Measurements from ENCODE around the gene ARFIP1.
"Not testable (repeated sequence)": the region's sequence is repeated elsewhere in the genome, so short reads cannot be mapped to it uniquely, and the experiment has no call there.

The ARFIP1 gene

DNA sequence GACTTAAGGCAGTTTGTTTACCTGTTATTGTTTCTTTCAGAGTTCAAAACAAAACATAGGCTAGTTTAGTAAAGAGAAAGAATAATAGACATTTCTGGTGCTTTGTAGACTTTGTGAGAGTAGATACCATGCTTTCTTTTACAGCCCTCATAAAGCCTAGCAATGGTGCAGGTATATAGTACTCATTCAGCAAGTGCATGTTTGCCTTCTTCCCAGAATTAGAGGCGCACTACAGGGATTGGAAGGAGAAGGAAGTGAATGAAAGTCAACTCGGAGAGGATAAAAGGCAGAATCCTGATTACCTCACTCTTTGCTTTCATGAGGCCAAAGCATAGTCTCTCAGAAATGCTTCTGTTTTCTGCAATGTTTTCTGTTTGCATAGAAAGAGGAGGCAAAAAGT, 113.2 kb downstream of the ARFIP1 start:
- H3F3A ChIP-seq (ENCODE audit: insufficient read depth): no peaks in the 10 kb centered on the region
- H3K36me3 ChIP-seq (ENCODE audit: low read length): 0 out of 2 replicates have a peak, but pooled peaks cover 3% of the 10 kb centered on the region
- no peak overlapping the region for H3K4me2 ChIP-seq (ENCODE audit: low read depth, low read length, poor library complexity, severe bottlenecking)
- no peak overlapping the region for H3K9ac ChIP-seq (ENCODE audit: low read length)
- TF ChIP-seq EZH2phosphoT487 (conservative IDR thresholded peaks at IDR 0.05; ENCODE audit: low read length): no peak
- TF ChIP-seq, protein P1, sequence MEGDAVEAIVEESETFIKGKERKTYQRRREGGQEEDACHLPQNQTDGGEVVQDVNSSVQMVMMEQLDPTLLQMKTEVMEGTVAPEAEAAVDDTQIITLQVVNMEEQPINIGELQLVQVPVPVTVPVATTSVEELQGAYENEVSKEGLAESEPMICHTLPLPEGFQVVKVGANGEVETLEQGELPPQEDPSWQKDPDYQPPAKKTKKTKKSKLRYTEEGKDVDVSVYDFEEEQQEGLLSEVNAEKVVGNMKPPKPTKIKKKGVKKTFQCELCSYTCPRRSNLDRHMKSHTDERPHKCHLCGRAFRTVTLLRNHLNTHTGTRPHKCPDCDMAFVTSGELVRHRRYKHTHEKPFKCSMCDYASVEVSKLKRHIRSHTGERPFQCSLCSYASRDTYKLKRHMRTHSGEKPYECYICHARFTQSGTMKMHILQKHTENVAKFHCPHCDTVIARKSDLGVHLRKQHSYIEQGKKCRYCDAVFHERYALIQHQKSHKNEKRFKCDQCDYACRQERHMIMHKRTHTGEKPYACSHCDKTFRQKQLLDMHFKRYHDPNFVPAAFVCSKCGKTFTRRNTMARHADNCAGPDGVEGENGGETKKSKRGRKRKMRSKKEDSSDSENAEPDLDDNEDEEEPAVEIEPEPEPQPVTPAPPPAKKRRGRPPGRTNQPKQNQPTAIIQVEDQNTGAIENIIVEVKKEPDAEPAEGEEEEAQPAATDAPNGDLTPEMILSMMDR (IDR thresholded peaks at IDR 0.05; ENCODE audit: insufficient read depth, low read length, poor library complexity, severe bottlenecking): no peak
- H3K4me3 ChIP-seq (ENCODE audit: insufficient read depth, low read length, poor library complexity, severe bottlenecking): no peak overlapping the region
- H2AFZ ChIP-seq (ENCODE audit: low read depth, low read length, severe bottlenecking): no peak overlapping the region
- H3K27ac ChIP-seq (ENCODE audit: low read depth, low read length): no peak overlapping the region
- no peaks in the 10 kb centered on the region for H4K20me1 ChIP-seq (ENCODE audit: low read depth, low read length)
- H3K9me2 ChIP-seq (replicated peaks; ENCODE audit: insufficient read depth, low read length): no peaks in the 10 kb centered on the region
- no peaks in the 10 kb centered on the region for H3K9me3 ChIP-seq (ENCODE audit: insufficient read depth, low read length)
- no peaks in the 10 kb centered on the region for H3K79me2 ChIP-seq (ENCODE audit: insufficient read depth, low read length)
- H3K27me3 ChIP-seq (ENCODE audit: low read length): no peaks in the 10 kb centered on the region

DNA sequence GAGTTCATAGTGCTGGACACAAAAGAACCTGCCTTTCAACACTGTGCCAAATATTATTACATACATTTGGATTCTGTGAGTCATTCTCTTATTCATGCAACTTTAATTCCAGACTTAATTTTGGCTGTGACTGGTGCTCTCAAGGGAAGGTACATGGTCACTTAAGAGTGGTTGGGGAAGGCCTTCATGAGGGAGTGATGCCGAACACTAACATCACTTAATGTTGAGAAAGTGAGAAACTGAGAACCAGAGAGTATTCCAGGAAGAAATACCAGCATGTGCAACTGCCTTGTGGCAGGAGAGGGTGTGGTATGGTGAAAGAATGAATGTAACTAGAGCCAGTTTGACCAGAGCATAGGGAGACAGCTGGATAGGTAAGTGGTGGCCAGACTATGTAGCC, 114.9 kb downstream of the ARFIP1 start:
- TF ChIP-seq EZH2phosphoT487 (conservative IDR thresholded peaks at IDR 0.05; ENCODE audit: low read length): no peak
- TF ChIP-seq, protein P1 (IDR thresholded peaks at IDR 0.05; ENCODE audit: insufficient read depth, low read length, poor library complexity, severe bottlenecking): no peak
- no peaks in the 10 kb centered on the region for H4K20me1 ChIP-seq (ENCODE audit: low read depth, low read length)
- no peaks in the 10 kb centered on the region for H3K9me2 ChIP-seq (replicated peaks; ENCODE audit: insufficient read depth, low read length)

DNA sequence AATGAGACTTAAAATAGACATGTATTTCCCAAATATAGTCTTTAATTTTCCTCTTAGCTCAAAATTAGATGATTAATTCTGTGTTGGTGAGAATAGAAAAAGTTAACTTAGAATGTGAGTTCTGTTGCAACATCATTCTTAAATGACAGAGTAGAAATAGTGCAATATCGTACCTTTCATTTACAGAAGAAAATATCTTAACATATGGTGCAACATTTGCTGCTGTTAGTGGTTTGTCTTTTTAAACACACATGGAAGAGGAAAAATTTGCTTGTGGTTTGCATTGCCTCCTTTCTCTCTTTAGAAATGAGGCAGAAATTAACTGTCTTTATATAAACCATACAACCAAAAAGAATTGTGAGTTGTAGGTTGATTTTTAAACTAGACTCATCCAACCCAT, 117.1 kb downstream of the ARFIP1 start:
- Histone ChIP-seq H3K79me2 (ENCODE audit: insufficient read depth, low read length) (no peaks in the 10 kb centered on the region), H2AFZ (ENCODE audit: low read depth, low read length, severe bottlenecking) (no peak overlapping the region), H3K27ac (ENCODE audit: low read depth, low read length) (no peak overlapping the region), H3K4me2 (ENCODE audit: low read depth, low read length, poor library complexity, severe bottlenecking) (no peak overlapping the region), H3K4me3 (ENCODE audit: insufficient read depth, low read length, poor library complexity, severe bottlenecking) (no peak overlapping the region), H4K20me1 (ENCODE audit: low read depth, low read length) (no peaks in the 10 kb centered on the region), H3K36me3 (ENCODE audit: low read length) (no peaks in the 10 kb centered on the region), H3K9ac (ENCODE audit: low read length) (no peak overlapping the region), H3F3A (ENCODE audit: insufficient read depth) (no peaks in the 10 kb centered on the region), H3K9me2 (replicated peaks; ENCODE audit: insufficient read depth, low read length) (no peaks in the 10 kb centered on the region), H3K27me3 (ENCODE audit: low read length) (no peaks in the 10 kb centered on the region), H3K9me3 (ENCODE audit: insufficient read depth, low read length) (no peaks in the 10 kb centered on the region)
- TF ChIP-seq, protein P1 (IDR thresholded peaks at IDR 0.05; ENCODE audit: insufficient read depth, low read length, poor library complexity, severe bottlenecking): no peak
- TF ChIP-seq EZH2phosphoT487 (conservative IDR thresholded peaks at IDR 0.05; ENCODE audit: low read length): no peak

More for the DNA sequence above, 114.9 kb downstream of the ARFIP1 start:
- no peak overlapping the region for H3K4me3 ChIP-seq (ENCODE audit: insufficient read depth, low read length, poor library complexity, severe bottlenecking)
- no peak overlapping the region for H2AFZ ChIP-seq (ENCODE audit: low read depth, low read length, severe bottlenecking)
- H3F3A ChIP-seq (ENCODE audit: insufficient read depth): no peaks in the 10 kb centered on the region
- no peak overlapping the region for H3K27ac ChIP-seq (ENCODE audit: low read depth, low read length)
- no peaks in the 10 kb centered on the region for H3K9me3 ChIP-seq (ENCODE audit: insufficient read depth, low read length)
- H3K79me2 ChIP-seq (ENCODE audit: insufficient read depth, low read length): no peaks in the 10 kb centered on the region
- H3K27me3 ChIP-seq (ENCODE audit: low read length): no peaks in the 10 kb centered on the region
- no peak overlapping the region for H3K9ac ChIP-seq (ENCODE audit: low read length)
- H3K36me3 ChIP-seq (ENCODE audit: low read length): no peaks in the 10 kb centered on the region
- no peak overlapping the region for H3K4me2 ChIP-seq (ENCODE audit: low read depth, low read length, poor library complexity, severe bottlenecking)

DNA sequence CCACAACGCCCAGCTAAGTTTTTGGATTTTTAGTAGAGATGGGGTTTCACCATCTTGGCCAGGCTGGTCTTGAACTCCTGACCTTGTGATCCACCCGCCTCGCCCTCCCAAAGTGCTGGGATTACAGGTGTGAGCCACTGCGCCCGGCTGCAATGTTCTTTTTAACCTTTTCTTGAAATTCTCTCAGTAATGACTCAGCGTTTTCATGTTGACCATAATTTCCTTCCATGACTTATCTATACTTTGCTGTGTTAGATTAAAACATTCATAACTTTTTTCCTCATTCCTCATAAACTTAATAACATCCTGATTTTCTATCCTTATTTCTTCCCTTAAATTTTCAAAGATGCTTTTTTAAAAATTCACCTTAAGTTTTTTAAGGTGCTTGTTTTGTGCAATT, 118.4 kb downstream of the ARFIP1 start:
- not testable (repeated sequence) for H3K27me3 ChIP-seq (ENCODE audit: low read length); H3F3A ChIP-seq (ENCODE audit: insufficient read depth); H3K79me2 ChIP-seq (ENCODE audit: insufficient read depth, low read length); H3K9me3 ChIP-seq (ENCODE audit: insufficient read depth, low read length); H4K20me1 ChIP-seq (ENCODE audit: low read depth, low read length); H3K9me2 ChIP-seq (replicated peaks; ENCODE audit: insufficient read depth, low read length); H2AFZ ChIP-seq (ENCODE audit: low read depth, low read length, severe bottlenecking); H3K4me2 ChIP-seq (ENCODE audit: low read depth, low read length, poor library complexity, severe bottlenecking); H3K27ac ChIP-seq (ENCODE audit: low read depth, low read length); H3K36me3 ChIP-seq (ENCODE audit: low read length); H3K9ac ChIP-seq (ENCODE audit: low read length); H3K4me3 ChIP-seq (ENCODE audit: insufficient read depth, low read length, poor library complexity, severe bottlenecking)

Data from SU-DHL-6 (cell line).